HG02623 (cell line): ENCODE measurements around the gene CXCL8.
"Not testable (repeated sequence)": the region's sequence is repeated elsewhere in the genome, so short reads cannot be mapped to it uniquely, and the experiment has no call there.

Experiments used
- ATAC-seq: cut with Tn5 transposase; IDR thresholded peaks from one replicate; pipeline ENCODE4 v1.9.1; 2021; ENCODE audit warnings: moderate library complexity; ENCODE audit not compliant: unreplicated experiment

The CXCL8 gene

DNA sequence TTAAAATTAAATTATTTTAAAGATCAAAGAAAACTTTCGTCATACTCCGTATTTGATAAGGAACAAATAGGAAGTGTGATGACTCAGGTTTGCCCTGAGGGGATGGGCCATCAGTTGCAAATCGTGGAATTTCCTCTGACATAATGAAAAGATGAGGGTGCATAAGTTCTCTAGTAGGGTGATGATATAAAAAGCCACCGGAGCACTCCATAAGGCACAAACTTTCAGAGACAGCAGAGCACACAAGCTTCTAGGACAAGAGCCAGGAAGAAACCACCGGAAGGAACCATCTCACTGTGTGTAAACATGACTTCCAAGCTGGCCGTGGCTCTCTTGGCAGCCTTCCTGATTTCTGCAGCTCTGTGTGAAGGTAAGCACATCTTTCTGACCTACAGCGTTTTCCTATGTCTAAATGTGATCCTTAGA, at the start of gene CXCL8:
CXCL8 (plus strand) TSS at position 217 of the 426 bp plus-strand sequence; CDS start at position 307, 90 bp downstream.
- no peak for ATAC-seq

DNA sequence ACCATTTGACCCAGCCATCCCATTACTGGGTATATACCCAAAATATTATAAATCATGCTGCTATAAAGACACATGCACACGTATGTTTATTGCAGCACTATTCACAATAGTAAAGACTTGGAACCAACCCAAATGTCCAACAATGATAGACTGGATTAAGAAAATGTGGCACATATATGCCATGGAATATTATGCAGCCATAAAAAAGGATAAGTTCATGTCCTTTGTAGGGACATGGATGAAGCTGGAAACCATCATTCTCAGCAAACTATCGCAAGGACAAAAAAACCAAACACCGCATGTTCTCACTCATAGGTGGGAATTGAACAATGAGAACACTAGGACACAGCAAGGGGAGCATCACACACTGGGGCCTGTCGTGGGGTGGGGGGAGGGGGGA, 49.2 kb upstream of the CXCL8 start:
- not testable (repeated sequence) for ATAC-seq

DNA sequence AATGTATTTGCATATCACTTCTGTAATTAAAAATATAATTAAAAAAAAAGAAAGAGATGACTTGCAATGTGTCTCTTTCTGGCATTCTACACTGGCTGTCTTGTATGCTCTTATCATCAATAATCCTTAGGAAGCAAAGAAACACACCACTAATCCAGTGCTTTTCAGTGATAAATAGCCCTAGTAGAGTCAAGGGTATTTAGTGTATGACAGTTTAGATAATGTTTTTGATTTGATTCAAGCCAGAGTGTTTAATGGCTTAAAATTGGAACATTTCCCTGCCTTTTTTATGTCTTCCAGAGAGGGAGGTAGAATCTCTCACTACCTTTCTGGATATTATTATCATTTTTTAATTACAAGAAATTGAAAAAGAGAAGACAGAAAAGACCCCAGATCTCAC, 48.6 kb upstream of the CXCL8 start:
- ATAC-seq, result no peak

DNA sequence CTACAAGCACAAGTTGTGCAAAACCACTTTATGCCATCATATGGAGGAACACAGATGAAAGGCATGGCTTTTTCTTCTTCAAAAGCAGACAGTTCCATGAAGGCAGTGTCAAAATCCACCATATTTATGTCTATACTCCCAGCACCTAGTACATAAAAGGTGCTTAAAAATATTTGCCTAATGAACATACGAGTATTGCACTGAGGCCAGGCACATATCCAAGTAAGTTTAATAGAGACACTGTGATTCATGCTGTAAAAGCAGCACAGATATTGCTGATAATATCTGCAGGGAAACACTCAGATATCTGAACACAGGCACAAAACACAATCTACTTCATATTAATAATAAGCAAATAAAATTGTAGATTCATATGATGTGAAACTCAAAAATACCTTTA, 48.1 kb upstream of the CXCL8 start:
- ATAC-seq, result no peak

DNA sequence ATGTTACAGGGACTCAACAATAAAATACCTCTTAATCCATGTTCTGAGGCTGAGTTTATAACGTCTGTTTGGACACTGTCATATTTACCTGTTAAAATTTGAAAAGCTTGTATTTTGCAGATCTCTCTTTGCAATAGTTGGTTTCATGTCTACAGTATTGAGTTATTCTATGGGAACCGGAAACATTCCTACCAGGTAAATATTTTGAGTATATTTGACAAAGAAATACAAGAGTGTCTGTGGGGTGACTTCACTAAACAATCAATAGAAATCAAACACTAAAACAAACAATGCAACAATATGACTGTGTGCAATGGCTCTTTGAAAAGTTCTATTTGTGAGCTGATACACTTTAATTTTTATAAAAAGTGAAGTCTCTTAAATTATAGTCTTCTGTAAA, 47.7 kb upstream of the CXCL8 start:
- ATAC-seq, result no peak

DNA sequence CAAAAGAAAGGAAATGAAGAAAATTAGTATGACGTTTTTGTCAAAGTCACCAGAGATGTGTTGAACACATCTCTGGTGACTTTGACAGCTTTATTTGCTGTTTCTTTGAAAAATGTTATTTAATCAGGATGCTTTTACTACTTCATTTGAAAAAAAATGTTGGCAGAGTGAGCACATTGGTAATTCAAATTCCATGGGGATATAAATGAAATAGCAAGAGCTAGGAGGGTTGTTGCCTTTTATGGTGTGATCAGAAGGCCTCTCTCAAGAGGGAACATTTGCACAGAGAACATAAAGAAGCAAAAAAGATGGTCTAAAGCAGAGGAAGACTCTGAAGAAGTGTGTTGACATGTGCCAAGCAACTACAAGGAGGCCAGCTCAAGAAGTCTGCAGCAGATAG, 46.6 kb upstream of the CXCL8 start:
- no peak for ATAC-seq

DNA sequence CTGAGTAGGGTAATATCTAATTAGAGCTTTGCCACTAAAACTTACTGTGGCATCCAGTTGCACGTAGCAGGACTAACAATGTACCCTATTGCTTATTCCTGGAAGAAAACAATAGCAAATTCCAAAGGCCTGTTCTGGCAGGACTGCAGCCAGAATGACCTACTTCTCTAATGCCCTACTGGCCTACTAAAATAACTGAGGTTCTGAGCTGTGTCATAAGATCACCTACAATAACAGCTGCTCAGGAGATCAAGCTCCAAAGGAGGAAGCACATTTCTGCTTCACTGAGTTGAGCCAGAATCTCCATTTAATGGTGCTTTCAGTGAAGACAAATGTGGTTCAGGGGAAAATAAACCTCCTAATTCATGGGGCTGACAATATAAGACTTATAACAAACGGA, 42.2 kb upstream of the CXCL8 start:
- ATAC-seq, result no peak

DNA sequence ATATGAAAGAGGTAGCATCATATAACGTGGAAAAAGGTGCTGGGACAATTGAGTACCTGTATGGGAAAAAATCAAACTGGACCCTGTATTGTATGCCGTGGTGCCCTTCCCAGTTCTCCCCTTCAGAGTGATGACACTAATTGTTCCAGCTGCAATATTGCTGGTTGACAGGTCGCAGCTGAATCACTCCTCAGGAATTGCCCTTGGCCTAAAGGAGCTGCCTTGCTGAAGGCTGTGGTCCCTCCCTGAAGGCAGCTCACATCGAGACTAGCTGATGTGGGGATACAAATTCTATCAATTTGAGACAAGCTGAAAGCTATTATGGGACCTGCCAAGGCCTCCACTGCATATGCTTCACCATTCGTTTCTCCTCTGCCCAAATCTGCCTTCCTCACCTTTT, 39.3 kb upstream of the CXCL8 start:
- ATAC-seq, result no peak

DNA sequence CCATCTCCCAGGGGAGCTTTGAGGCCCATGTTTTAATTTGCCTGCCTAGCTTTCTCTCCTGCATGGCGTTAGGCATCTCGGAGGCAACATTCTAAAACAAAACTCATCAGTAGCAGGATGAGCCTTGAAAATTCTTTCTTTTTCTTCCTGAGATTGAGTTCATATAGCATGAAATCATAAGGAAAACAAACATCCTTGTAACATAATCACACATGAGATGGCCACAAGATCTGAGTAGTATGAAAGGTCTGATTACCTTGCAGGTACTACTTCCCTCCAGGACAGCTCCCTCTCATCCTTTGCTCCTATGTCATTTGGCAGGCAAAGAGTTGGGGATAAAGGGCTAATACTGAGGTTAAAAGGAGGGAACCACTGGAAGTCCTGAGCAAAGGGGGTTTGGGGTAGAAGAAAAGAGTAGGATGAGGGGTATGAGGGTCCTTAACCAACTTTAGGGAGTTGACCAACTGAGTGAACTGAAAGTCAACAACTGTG, 37.5 kb upstream of the CXCL8 start:
- ATAC-seq, result no peak

DNA sequence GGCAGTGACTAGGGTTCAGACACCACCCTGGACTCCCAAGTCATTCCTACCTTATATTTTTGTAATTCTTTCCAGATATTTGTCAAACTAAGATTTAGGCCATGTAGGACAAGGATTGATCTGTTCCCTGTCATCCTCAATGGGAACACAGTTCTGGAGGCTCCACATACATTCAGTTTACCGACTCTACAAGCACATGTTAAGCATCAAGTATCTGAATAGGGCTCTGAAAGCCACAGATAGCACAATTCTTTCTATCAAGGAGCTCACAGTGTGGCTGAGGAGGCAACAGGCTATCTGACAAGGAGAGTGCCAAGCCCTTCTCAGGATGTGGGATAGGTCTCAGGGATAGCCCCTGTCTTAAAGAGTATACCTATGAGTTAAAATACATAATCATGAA, 37.0 kb upstream of the CXCL8 start:
- ATAC-seq, result no peak

DNA sequence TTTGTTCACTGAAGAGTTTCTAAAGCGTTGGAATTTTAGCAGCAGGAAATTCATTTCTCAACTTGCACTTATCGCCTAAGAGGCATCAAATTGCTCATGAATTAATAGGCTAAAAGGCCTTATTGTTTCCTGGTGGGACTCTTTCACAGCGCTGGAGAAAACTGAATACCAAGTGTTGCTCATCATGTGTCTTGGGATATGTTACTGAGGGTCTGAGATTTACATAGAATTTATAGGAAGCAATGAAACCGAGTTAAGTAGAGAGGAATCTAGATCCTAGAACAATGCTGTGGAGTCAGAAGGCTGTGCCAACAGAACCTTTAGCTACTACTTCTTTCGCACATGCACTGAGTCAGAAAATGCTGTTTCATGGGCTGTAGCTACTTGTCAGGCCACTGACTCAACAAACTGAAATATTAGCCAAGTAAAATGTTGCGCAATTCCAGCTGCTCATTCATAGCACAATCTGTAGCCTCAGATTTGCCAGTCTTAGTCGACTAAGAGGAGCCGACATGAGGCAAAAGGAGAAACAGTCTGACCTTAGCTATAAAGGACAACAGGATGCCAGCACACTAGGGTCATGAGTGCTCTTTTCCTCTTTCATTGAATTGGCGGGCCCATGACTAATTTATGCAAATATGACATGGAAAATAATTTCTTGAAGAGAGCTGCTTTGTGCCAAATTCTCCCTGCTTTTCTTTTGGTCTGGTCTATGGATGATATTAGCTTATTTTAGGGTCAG, 35.9 kb upstream of the CXCL8 start:
- ATAC-seq, result no peak

DNA sequence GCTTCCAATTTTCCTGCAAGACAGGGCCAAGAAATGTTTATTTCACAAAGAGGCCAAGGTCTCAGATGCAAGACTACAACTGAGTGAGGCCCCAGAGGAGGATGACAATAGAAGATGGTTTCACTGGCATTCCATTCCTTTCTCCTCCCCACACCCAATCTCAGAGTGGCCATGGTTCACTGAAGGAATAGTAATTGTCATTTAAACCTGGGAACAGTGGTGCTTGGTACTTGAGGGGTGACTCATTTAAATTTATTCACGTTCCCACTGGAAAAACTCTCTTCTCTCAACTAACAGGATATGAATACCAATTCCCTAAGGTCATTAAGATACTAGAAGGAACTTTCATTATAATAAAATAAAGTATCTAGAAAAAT, 35.3 kb upstream of the CXCL8 start:
- no peak for ATAC-seq

DNA sequence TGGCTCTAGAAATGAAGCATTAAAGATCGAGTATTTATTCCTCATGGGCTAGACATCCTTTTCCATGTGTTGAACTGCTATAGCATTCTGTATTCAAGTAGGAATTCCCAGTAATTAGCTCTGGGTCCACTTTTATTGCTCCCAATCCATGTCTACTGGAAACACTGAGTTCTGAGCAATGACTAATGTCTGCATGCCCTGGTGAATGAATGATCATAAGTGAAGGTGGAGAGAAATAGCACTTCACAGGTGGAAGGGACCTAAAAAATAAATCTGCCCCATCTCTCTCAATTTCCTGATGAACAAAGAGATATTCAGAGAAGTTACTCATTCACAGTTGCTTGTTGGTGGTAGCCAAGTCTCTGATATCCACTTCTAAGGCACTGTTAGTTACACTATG, 34.6 kb upstream of the CXCL8 start:
- no peak for ATAC-seq

DNA sequence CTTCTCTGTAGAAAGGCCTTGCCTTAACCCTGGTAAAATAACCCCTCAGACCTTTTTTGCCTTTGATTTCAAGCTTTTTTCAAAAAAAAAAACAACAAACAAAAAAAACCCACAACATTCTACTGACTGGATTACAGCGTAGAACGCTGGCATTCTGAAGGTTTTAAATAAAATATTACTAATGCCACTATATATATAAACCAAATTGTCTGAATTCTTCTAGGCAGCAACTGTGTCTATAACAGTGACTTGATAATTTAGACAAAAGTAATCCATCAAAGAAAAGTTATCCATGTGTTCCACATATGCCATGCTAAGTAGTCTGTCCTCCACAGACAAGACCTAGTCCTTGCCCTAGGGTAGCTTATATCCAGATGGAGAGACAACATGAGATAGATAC, 33.6 kb upstream of the CXCL8 start:
- no peak for ATAC-seq

DNA sequence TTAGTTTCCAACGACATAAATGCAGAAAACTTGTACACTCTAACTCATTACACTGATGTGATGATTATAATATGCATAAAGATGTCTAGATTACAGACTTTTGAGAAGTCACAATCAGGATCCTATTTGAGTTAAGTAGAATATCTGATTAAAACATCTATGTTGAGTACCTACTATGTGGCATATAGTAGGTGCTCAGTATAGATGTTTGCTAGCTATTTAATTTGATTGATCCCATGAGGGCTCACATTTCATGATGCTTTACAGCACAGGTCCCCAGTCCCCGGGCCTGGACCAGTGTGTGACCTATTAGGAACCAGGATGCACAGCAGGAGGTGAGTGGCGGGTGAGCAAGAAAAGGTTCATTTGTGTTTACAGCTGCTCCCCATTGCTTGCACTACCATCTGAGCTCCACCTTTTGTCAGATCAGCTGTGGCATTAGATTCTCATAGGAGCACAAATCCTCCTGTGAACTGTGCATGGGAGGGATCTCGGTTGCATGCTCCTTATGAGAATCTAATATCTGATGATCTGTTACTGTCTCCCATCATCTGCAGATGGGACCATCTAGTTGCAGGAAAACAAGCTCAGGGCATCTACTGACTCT, 33.0 kb upstream of the CXCL8 start:
- no peak for ATAC-seq

DNA sequence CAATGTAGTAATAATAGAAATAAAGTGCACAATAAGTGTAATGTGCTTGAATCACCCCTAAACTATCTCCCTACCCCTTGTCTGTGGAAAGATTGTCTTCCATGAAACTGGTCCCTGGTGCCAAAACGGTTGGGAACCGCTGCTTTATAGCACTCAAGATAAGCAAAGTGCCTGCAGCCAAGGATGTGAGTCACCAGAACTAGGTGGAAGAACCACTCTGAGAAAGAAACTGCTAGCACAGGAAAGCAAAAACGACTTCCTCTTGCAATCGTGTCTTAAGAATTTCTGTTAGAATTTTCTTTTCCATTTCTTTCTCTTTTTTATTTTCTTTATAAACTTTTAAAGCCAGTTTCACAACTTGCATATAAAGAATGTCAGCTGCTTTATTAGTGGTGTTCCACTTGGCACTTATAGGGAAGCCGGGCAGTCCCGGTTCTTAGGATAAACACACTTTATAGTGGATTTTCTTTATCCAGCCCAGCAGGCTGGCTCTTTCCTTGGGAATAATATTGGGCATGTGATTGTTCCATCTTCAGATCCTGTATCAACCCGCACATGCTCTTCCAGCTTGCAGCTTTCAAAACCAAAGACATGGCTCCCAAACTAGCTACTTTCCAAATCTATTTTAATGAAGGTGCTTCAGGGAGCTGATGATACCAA, 32.3 kb upstream of the CXCL8 start:
- ATAC-seq, result no peak

DNA sequence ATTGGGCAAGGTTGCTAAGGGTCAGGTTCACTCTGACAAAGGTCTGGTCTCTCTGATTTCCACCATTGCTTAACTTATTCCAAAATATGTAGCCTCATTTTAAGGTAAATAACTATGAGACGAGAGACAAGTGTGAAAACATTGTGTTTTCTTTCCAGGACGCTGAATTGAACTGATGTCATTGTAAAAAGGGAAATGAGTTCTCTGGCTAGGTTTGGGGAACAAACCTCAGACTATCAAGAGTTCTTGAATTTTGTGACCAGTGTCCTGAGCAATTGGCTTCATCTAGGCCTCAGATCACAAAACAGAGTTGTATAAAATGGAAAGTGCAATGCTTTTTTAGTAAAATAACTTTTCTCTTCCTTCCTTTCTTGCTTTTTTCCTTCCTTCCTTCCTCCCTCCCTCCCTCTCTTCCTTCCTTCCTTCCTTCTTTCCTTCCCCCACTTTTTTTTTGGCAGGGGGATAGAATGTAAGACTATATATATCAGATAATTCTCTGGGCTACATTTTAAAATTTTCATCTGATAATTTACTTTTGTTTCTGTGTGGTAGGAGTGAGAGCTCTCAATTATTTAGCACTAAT, 30.8 kb upstream of the CXCL8 start:
- ATAC-seq, result no peak

DNA sequence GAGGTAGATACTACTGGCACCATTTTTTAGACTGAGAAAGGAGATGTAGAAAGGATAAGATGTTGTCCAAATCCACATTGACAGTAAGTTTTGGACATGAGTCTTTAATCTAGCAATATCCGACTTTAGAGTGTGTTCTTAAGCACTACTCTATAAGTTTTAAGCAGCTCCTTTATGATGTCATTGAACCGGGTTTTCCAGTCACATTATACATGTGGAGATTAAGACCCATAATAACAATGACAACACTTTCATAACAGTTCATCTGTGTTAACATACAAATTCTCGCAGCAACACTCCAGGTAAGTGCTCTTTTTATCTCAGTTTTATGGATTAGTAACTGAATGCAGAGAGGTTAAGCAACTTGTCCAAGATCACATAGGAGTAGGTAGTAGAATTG, 30.3 kb upstream of the CXCL8 start:
- ATAC-seq, result no peak

DNA sequence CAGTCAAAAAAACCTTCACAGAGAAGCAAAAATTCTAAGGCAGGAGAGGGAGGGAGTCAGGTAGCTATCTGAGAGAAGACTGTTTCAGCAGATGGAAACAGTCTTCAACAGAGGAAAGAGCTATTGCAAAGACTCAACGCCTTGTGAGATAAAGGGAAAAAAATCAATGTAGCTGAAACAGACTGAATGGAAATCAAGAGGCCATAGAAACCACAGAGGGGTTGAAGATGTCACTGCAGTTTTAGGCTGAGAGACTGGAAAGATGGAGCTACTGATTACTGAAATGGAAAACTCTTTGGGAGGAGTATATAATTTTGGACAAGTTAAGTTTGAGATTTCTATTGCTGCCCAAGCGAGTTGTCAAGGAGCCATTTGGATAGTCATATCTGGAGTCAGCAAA, 28.4 kb upstream of the CXCL8 start:
- ATAC-seq, result no peak

DNA sequence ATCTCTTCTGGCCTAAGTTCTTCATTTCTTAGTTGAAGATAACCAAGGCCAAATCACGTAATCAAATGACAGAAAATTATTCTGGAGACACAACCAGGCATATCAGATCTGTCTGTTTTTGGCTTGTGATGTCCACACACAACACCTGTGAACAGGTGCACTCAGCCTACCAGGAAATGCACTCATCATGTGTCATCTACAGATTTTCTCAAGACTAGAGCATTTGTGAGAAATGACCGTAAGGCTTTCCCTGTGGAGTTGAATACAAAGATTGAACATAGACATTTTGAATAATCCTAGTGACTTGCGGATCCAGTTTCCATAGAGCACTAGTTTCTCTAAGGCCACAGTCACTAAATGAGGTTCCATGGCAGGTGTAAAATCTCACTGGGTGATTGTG, 26.7 kb upstream of the CXCL8 start:
- ATAC-seq, result no peak

DNA sequence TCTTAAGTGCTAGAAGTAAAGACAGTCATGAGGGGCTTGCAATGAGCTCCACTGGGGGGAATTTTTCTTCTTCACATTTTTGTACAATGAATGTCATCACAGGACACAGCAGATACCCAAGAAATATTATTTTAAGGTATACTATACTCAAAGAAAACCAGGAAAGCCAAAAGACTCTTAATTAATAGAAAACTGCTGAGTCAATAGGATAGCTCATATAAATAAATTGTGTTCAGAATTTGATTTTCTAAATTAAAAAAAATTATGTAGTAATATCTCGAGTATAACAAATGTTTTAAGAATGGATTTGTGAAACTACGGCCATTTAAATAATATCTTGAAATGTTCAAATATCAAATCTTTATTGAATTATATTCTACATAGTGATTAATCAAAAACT, 25.7 kb upstream of the CXCL8 start:
- no peak for ATAC-seq

DNA sequence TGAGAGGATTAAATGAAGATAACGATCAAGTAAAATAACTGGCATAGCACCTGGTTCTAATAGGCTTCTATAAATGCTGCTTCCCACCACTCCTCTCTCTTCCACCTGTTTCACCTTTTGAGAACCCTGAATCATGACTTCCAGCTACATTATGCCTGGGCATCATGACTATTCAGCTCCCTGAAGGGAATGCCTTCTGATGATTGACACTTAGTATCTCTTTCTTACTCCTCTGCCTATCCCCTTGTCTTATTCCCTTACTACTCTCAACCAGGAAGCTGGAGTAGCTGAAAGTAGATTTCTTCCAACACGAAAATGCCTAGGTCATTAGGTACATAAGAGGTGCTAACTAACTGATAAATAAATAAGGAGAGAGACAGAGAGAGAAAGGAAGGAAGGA, 24.7 kb upstream of the CXCL8 start:
- no peak for ATAC-seq
